ENCODE measurements around the gene PAM.

- TF ChIP-seq CTCF (conservative IDR thresholded peaks at IDR 0.05; ENCODE audit: low read depth, low read length): no peak
- no peak for TF ChIP-seq EZH2 (IDR thresholded peaks at IDR 0.05; ENCODE audit: low read length, unreplicated experiment)
These were observed 3.5 kb downstream of the PAM start for GRCh38 chr5:102758576-102758975.

Measured in PC-3 (cell line).